ENCODE results near the gene NR2F1-AS1. TPM values are rescaled to one million over a fixed set of nuclear protein-coding genes. Genes with fewer than 3 reads are reported as not detected.

NR2F1-AS1 gene
- total and polyA plus RNA-seq, 9 of the 15 experiments (the other 6 are each of a cell fraction or from before 2014, with no cell fraction given): not detected

DNA sequence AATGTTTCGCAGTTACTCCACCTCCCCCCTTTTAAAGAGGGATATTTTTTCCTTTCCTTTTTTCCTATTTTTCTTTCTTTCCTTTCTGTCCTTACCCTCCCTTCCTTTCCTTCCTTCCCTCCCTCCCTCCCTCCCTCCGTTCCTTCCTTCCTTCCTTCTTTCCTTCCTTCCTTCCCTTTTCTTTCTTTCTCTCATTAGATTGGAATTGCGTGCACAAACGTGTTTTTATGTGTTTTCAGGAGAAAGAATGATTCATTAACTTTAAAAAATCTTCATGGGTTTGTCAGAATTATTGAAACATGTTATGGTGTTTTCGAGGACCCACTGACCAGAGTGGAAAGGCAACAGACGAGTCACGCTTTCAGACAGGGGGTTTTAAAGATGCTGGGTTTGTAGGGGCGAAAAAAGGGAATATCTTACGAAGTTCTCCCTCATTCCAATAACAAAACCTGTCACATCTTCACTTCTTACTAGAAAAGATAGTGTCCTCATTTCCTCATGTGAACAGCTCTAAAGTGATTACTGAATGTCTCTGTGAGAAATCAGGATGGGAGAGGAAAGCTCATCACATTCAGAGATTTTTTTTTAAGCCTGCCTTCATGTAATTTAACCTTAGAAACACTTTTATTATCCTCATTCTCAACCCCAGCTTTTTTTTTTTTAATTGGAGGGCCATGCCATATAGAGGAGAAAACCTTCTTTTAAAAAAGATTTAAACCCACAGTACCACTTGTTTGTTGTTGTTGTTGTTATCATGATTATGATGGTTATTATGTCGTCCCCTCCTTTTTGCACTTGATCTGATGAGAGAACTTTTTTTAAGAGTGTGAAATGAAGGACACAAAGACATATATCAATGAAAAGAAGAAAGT lies 23.9 kb upstream of the NR2F1-AS1 start:
- DNase-seq (ENCODE audit: extremely low read depth in 1 of 4, low spot score in 3 of 4) (no peak), ATAC-seq (no peak), FAIRE-seq (no peak)
- Histone ChIP-seq H3K27me3 (ENCODE audit: control insufficient read depth in 2 of 2, insufficient read depth in 2 of 2, low read length in 2 of 2) (peaks cover 3 to 10% of the 10 kb centered on the region in 2 experiments; a peak in 3 of 5 replicates), H3K27ac (ENCODE audit: extremely low read depth, low read depth, low read length) (no peak overlapping the region), H4K20me1 (replicated peaks; ENCODE audit: control insufficient read depth, insufficient read depth, low read length) (no peaks in the 10 kb centered on the region), H3K79me2 (ENCODE audit: control insufficient read depth, insufficient read depth, low read length) (no peaks in the 10 kb centered on the region), H3K9me3 (replicated peaks; ENCODE audit: control insufficient read depth, insufficient read depth, low read depth, low read length) (no peaks in the 10 kb centered on the region), H3K9me1 (ENCODE audit: control insufficient read depth, insufficient read depth, low read length) (no peaks in the 10 kb centered on the region), H3K9ac (ENCODE audit: insufficient read depth in 1 of 2, low read depth in 2 of 2, low read length in 2 of 2) (no peak overlapping the region), H3K36me3 (ENCODE audit: control insufficient read depth, insufficient read depth, low read length) (no peaks in the 10 kb centered on the region), H3K4me3 (no peak overlapping the region), H3K4me2 (ENCODE audit: insufficient read depth, low read length) (no peak overlapping the region), H2AFZ (ENCODE audit: low read depth, low read length) (no peak overlapping the region), H3K4me1 (replicated peaks in 1 of 2; ENCODE audit: control insufficient read depth in 2 of 2, insufficient read depth in 2 of 2, low read length in 2 of 2) (no peaks in the 10 kb centered on the region)
- BruUV-seq (replicated peaks): no TSS peak
- ChIA-PET POLR2A (no interaction called here), CTCF (ENCODE audit: low intra/inter-chr PET ratio) (no interaction called here)
- TF ChIP-seq U2AF1 (optimal IDR thresholded peaks at IDR 0.05; ENCODE audit: low read depth, low read length): no peak
- TF ChIP-seq, protein P1, sequence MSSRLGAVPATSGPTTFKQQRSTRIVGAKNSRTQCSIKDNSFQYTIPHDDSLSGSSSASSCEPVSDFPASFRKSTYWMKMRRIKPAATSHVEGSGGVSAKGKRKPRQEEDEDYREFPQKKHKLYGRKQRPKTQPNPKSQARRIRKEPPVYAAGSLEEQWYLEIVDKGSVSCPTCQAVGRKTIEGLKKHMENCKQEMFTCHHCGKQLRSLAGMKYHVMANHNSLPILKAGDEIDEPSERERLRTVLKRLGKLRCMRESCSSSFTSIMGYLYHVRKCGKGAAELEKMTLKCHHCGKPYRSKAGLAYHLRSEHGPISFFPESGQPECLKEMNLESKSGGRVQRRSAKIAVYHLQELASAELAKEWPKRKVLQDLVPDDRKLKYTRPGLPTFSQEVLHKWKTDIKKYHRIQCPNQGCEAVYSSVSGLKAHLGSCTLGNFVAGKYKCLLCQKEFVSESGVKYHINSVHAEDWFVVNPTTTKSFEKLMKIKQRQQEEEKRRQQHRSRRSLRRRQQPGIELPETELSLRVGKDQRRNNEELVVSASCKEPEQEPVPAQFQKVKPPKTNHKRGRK (tag; IDR thresholded peaks at IDR 0.05): peak; percentile 72
- no peak for TF ChIP-seq ZNF311 (CRISPR knock-in tag; IDR thresholded peaks at IDR 0.05)
- TF ChIP-seq SRF (CRISPR knock-in tag; IDR thresholded peaks at IDR 0.05): no peak
- TF ChIP-seq YBX1 (IDR thresholded peaks at IDR 0.05): no peak
- TF ChIP-seq ZFP1 (CRISPR knock-in tag; IDR thresholded peaks at IDR 0.05): no peak
- intact Hi-C loops (cut with micrococcal nuclease) (no loop called here), in situ Hi-C loops (cut with MboI) (no loop called here)
- WGBS (ENCODE audit: insufficient coverage, low coverage, missing lambda C conversion rate): 0% methylated on average over 7 of the region's 10 CpGs

Measured in K562 (cell line).